Gastroesophageal sphincter (tissue), 4 donors: ENCODE results near the gene ZNF783. TPM values are rescaled to one million over a fixed set of nuclear protein-coding genes. Genes with fewer than 3 reads are reported as not detected.
"Not testable (repeated sequence)": the region's sequence is repeated elsewhere in the genome, so short reads cannot be mapped to it uniquely, and the experiment has no call there.

ENCODE experiments used
- ATAC-seq: fragments of 150-250 bp; one replicate; pipeline ENCODE4 v1.9.1; 2016; ENCODE audit warnings: mild to moderate bottlenecking, moderate library complexity
- H3K27ac ChIP-seq, 4 donors: fragments of 200-600 bp; sonication (generic) in 3 of 4; 1 replicate in 3 of 4; 2 replicates in 1 of 4; pipeline ENCODE4 v1.5.1; 2016 to 2019
- H3K27me3 ChIP-seq: fragments of 200-600 bp; sonication (generic); one replicate; pipeline ENCODE4 v1.5.1; 2019
- H3K36me3 ChIP-seq, 2 donors: fragments of 200-600 bp; sonication (generic); one replicate each; pipeline ENCODE4 v1.5.1; 2019; ENCODE audit warnings: control low read depth in 1 of 2
- H3K4me1 ChIP-seq, 3 donors: fragments of 200-600 bp; sonication (generic); 1 replicate in 2 of 3; 2 replicates in 1 of 3; pipeline ENCODE4 v1.5.1; 2016 to 2019; ENCODE audit warnings: control low read depth in 2 of 3
- H3K4me3 ChIP-seq, 2 donors: fragments of 200-600 bp; sonication (generic); one replicate each; pipeline ENCODE4 v1.5.1; 2019; ENCODE audit warnings: mild to moderate bottlenecking in 1 of 2, moderate library complexity in 1 of 2
- H3K9me3 ChIP-seq, 3 donors: fragments of 200-600 bp; sonication (generic); one replicate each; pipeline ENCODE4 v1.5.1; 2017 to 2019; ENCODE audit warnings: control low read depth in 2 of 3
- CTCF ChIP-seq, 4 experiments: fragments of 200-600 bp in 2 of 4; fragments of 450-650 bp in 2 of 4; sonication (generic) in 1 of 4; IDR thresholded peaks; one replicate each; pipeline ENCODE4 v1.5.1; 2017 to 2019; ENCODE audit warnings: antibody characterized with exemption in 4 of 4, mild to moderate bottlenecking in 2 of 4, moderate library complexity in 2 of 4
- EP300 ChIP-seq: sonication (generic); formaldehyde crosslinking; IDR thresholded peaks from one replicate; pipeline ENCODE4 v1.6.1; 2017; ENCODE audit warnings: antibody characterized with exemption, mild to moderate bottlenecking
- POLR2A ChIP-seq, 2 donors: fragments of 450-650 bp; IDR thresholded peaks; one replicate each; pipeline ENCODE4 v1.6.1; 2017; ENCODE audit warnings: antibody characterized with exemption in 2 of 2, mild to moderate bottlenecking in 2 of 2, moderate library complexity in 1 of 2
- POLR2AphosphoS5 ChIP-seq: sonication (generic); formaldehyde crosslinking; IDR thresholded peaks from one replicate; pipeline ENCODE4 v1.6.1; 2017; ENCODE audit warnings: antibody characterized with exemption
- WGBS, 2 donors: methylation state at CpG; one replicate each; pipeline ENCODE4 v1.1.5; 2018; ENCODE audit warnings: low coverage in 1 of 2; 5-methylcytosine and 5-hydroxymethylcytosine counted together
- total RNA-seq, 4 donors: library from RNA; depleted of rRNA; stranded (reverse); fragments of >200 nt; gene quantifications; one replicate each; pipeline ENCODE4 v1.1.0, GENCODE V29; 2016

Gene ZNF783
- total RNA-seq, 4 donors from 2014 or later: 8.5 to 17.0 (median 13.1) TPM

GRCh38 chr7:149229526-149229925 lies 32.5 kb upstream of the ZNF783 start:
- H3K27me3 ChIP-seq: no peaks in the 10 kb centered on the region
- no peak overlapping the region for H3K27ac ChIP-seq
- no peak overlapping the region for H3K4me3 ChIP-seq
- H3K9me3 ChIP-seq: no peaks in the 10 kb centered on the region
- H3K4me1 ChIP-seq: no peaks in the 10 kb centered on the region
- TF ChIP-seq POLR2AphosphoS5: no peak
- no peak for TF ChIP-seq POLR2A (IDR thresholded peaks at IDR 0.05)
- no peak for TF ChIP-seq CTCF (IDR thresholded peaks at IDR 0.05)
- TF ChIP-seq EP300: no peak
- WGBS, 2 donors: 53 to 73% methylated on average over 2 to 5 of the region's 6 CpGs
- H3K36me3 ChIP-seq: peaks cover 0 to 16% of the 10 kb centered on the region in 2 donors
- no peak for ATAC-seq

GRCh38 chr7:149232362-149232761 lies 29.6 kb upstream of the ZNF783 start:
- no peak overlapping the region for H3K4me3 ChIP-seq
- H3K36me3 ChIP-seq: no peaks in the 10 kb centered on the region
- 33 to 82% methylated on average over 1 to 2 of the region's 2 CpGs for WGBS, 2 donors
- H3K27me3 ChIP-seq: no peaks in the 10 kb centered on the region
- ATAC-seq: no peak
- TF ChIP-seq EP300: no peak
- no peak for TF ChIP-seq POLR2A (IDR thresholded peaks at IDR 0.05)
- TF ChIP-seq POLR2AphosphoS5: no peak
- no peak for TF ChIP-seq CTCF (IDR thresholded peaks at IDR 0.05)
- H3K9me3 ChIP-seq: no peaks in the 10 kb centered on the region
- no peak overlapping the region for H3K27ac ChIP-seq
- H3K4me1 ChIP-seq: no peaks in the 10 kb centered on the region

GRCh38 chr7:149233655-149234204 lies 28.3 kb upstream of the ZNF783 start:
- 38 to 48% methylated on average over 3 to 6 of the region's 7 CpGs for WGBS, 2 donors
- H3K36me3 ChIP-seq, ATAC-seq, H3K4me1 ChIP-seq, H3K9me3 ChIP-seq, H3K27me3 ChIP-seq, H3K27ac ChIP-seq, H3K4me3 ChIP-seq: not testable (repeated sequence)

- H3K4me3 ChIP-seq: no peak overlapping the region
- ATAC-seq: no peak
- H3K4me1 ChIP-seq: peaks cover 0 to 27% (median 10%) of the 10 kb centered on the region in 3 donors
- TF ChIP-seq CTCF (IDR thresholded peaks at IDR 0.05) (no peak), POLR2AphosphoS5 (no peak)
- H3K9me3 ChIP-seq: no peaks in the 10 kb centered on the region
- no peaks in the 10 kb centered on the region for H3K36me3 ChIP-seq
- H3K27me3 ChIP-seq: no peaks in the 10 kb centered on the region
- no peak overlapping the region for H3K27ac ChIP-seq
- WGBS, 2 donors: 87 to 89% methylated on average over 4 to 7 of the region's 7 CpGs
Observed at GRCh38 chr7:149237502-149237901, 24.5 kb upstream of the ZNF783 start.

- no peak overlapping the region for H3K27ac ChIP-seq
- H3K27me3 ChIP-seq: no peaks in the 10 kb centered on the region
- H3K4me3 ChIP-seq: no peak overlapping the region
- TF ChIP-seq EP300 (no peak), CTCF (IDR thresholded peaks at IDR 0.05) (no peak), POLR2A (IDR thresholded peaks at IDR 0.05) (no peak), POLR2AphosphoS5 (no peak)
- no peaks in the 10 kb centered on the region for H3K9me3 ChIP-seq
- ATAC-seq: no peak
- no peaks in the 10 kb centered on the region for H3K36me3 ChIP-seq
- WGBS, 2 donors: 48% methylated on average over 3 of the region's 3 CpGs; no CpG with 5 or more reads in 1 of the 2 donors
- peaks cover 0 to 27% (median 10%) of the 10 kb centered on the region in 3 donors for H3K4me1 ChIP-seq
Observed at GRCh38 chr7:149238051-149238450, 23.9 kb upstream of the ZNF783 start.
